ENCODE results near the gene PDE7B.

PDE7B gene

DNA sequence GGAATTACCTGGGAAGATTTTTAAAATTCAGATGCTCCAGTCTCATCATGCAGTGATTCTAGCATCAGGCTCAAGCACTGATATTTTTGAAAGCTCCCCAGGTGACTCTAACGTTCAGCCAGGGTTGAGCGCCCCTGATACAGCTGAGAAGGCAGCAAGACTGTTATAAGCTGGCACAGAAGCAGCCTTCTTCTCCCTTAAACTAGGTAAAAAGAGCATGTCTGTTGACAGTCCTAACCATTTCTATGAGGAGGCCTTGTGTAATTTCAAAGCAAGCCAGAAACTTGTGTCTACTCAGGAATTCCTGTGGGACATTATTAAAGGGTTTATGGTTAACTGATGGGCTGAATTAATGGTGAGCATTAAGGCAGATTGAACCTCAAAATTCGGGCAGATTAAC is 141.9 kb downstream of the PDE7B start:
- no peak for DNase-seq

DNA sequence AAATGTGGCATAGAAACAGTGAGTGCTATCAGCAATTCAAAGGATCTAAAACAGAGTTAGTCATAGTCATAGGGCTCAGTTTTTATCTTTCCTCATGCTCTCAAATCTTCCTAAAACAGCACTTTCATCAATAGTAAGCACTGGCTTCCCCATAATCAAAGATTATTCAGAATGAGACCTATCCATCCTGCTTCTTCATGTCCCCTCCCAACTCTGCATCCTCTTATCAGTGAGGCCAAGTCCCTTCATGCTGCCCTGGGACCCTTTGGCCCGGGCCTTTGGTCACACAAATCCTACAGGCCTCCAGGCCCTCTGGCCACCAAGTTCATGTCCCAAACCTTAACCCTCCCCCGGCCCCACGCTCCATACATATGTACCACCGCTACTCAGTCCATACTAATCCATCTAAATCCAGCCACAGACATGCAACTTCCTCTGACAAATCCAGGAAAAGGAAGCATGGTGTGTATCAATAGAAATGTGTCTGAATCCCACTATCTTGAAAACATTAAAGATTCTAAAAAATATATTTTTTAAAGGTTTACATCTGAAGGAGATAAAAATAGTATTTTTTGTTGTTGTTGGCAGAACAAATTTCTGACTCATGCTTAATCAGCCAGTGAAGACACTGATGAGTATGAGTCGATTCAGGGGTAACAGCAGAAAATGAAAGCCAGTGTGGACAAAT is 143.5 kb downstream of the PDE7B start:
- no peak for DNase-seq

DNA sequence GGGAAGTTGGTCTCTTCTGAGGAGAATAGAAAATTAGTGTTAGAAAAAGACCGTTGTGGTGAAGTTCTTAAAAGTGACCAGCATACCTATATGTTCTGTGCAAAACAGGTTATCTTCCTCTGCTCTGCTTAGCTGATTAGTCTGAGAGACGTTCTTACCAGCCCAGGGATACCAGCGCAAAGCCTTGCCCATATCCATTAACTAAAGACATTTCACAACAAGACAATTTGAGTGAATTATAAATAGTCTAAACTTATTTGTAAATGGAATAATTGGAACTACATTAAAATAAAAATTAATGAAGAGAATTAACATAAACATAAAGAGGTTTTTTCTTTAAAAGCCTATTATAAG is 144.0 kb downstream of the PDE7B start:
- DNase-seq: no peak

GRCh38 chr6:135996668-135997067 is 145.2 kb downstream of the PDE7B start:
- no peak for DNase-seq

GRCh38 chr6:135999393-135999792 is 147.9 kb downstream of the PDE7B start:
- no peak for DNase-seq

GRCh38 chr6:136007345-136007744 is 155.8 kb downstream of the PDE7B start:
- no peak for DNase-seq

GRCh38 chr6:136011475-136011874 is 160.0 kb downstream of the PDE7B start:
- DNase-seq: no peak

GRCh38 chr6:136012198-136012887 is 160.8 kb downstream of the PDE7B start:
- no peak for DNase-seq

GRCh38 chr6:136012943-136013342 is 161.4 kb downstream of the PDE7B start:
- DNase-seq: no peak

GRCh38 chr6:136014454-136015437 is 163.2 kb downstream of the PDE7B start:
- DNase-seq: no peak

DNA sequence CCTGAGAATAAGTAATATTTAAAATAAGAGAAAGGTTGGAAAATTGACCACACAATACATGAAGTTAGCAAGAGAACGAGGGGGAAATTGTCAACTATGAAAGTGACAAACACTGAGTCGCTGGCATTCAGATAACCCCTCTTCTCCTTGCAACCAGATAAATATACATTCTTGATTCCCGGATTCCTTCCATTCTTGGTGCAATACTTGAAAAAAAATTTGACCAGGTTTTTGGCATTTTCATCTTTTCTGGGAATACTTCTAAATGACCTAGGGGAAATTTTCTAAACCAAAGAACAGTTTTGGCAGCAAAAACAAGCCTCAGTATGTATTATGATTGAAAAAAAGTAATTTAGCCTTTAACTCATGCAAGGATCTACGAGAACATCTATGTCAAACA is 164.0 kb downstream of the PDE7B start:
- no peak for DNase-seq

- peak; percentile 6 to 36 for DNase-seq
These were observed 165.0 kb downstream of the PDE7B start for GRCh38 chr6:136016228-136017225.

DNA sequence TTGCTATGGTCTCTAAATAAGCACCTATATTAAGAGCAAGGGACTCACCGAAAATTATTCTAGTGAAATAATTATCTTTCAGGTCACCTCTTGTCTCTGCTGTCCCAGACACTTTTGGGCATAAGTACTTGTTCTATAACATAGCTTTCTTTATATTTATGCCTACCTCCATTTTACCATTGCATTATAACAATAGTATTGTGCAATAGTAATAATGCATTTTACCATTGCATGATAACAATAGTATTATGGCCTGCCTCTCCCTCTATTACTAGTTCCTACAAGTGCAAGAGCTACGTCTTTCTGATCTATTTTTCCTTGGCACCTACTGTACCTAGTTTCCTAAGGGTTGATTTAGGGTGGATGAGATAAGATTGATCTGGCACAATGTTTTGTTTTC is 169.2 kb downstream of the PDE7B start:
- DNase-seq: no peak

- no peak for DNase-seq
These were observed 170.8 kb downstream of the PDE7B start for GRCh38 chr6:136022224-136022874.

GRCh38 chr6:136024711-136025110 is 173.2 kb downstream of the PDE7B start:
- DNase-seq: no peak

GRCh38 chr6:136025736-136026135 is 174.2 kb downstream of the PDE7B start:
- no peak for DNase-seq

DNA sequence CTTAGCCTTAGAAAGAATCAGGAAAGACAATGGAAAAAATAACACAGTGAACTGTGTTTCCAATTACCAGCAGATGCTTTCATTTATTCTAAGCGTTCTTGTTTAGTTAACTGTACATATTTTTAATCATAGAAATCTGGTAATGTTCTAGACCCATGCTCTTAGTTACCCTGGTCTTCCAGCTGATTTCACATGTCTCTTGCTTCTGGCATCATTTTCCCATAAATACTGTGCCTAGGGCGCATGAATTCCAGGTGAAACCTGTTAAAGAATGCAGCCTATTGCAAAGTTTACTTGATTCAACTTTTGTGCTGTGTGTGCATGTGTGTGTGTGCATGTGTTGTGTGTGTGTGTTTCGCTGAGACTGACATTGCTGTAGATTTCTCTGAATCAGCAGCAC is 178.6 kb downstream of the PDE7B start:
- DNase-seq: no peak

DNA sequence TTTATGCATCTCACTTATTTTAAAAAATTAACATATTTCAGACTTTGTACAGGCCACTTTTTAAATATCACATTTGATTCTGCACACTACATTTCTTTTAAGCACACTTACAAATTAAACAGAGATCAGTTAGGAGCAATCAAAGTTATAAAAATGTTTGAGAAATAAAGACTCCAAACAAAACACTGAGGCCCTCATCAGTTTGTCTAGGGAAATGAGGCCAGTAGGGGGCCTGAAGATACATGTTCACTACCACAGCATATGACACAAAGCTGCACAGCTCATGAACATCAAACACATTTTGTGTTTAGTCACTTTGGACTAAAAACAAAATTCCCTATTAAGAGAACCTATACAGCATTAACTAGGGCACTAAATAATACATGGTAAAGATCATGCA is 180.5 kb downstream of the PDE7B start:
- DNase-seq: peak in 1 of 2 experiments; percentile 2

GRCh38 chr6:136033416-136033815 is 181.9 kb downstream of the PDE7B start:
- DNase-seq: no peak

GRCh38 chr6:136034422-136034821 is 182.9 kb downstream of the PDE7B start:
- DNase-seq: no peak

DNA sequence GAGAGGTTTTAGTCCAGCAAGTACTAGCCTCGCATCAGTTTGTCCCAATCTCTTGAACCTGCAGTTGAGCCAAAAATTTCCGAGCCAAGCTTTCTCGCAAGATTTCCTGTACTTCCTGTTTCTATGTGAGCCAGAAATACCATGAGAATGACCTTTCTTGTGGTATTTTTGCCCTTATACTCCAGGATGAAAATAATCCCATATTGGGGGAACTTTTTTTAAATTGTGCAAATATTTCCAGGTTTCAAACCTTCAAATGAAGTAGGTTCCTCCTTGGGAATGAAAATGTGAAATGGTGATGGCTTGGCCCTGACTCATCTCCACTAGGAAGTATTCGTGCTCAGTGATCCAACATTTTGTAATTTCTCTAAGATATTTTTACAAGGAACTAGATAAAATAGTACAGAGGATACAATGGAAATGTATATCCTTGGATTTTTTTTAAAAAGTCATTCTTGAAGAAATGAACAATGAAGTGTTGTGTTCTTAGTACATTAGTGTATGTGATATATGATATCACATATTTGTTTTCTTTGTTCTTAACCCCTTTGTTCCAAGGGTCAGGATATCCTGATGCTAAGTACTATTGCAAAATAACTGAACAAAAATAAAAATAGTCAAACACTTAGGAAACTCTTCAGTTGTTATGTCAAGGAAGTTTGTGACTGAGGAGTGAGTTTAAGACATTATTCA is 184.0 kb downstream of the PDE7B start:
- no peak for DNase-seq

Data from NCI-H446 (cell line).